ENCODE results near the gene VRK3. TPM values are rescaled to one million over a fixed set of nuclear protein-coding genes. Genes with fewer than 3 reads are reported as not detected.

Gene VRK3
- total RNA-seq, 3 donors from 2014 or later = 24.2 to 42.0 (median 40.3) TPM

DNA sequence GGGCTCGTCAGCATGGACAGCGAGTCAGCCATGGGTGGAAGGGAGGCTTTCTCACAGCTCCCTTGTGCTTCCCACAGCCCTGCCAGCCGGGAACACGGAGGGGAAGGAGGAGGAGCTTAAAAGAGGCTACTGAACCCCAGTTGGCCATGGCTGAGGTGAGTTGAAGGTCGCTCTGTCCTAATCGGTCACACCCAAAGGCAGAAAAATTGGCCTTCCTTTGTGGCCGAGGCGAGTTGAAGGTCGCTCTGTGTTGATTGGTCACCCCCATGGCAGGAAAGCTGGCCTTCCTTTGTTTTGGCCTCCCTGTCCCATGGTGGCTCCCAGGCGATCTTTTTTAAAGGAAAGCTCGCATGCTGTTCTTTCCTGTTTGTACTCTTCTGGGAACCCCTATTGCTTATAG, 5.8 kb upstream of the VRK3 start:
- no peak for DNase-seq (ENCODE audit: low spot score in 2 of 2)
- peaks cover 5% of the 10 kb centered on the region for H3K36me3 ChIP-seq
- no peak overlapping the region for H3K4me3 ChIP-seq
- H3K27ac ChIP-seq = no peak overlapping the region
- TF ChIP-seq POLR2A (IDR thresholded peaks at IDR 0.05) = no peak
- no peak for TF ChIP-seq POLR2AphosphoS5 (IDR thresholded peaks at IDR 0.05)
- TF ChIP-seq, protein P1, sequence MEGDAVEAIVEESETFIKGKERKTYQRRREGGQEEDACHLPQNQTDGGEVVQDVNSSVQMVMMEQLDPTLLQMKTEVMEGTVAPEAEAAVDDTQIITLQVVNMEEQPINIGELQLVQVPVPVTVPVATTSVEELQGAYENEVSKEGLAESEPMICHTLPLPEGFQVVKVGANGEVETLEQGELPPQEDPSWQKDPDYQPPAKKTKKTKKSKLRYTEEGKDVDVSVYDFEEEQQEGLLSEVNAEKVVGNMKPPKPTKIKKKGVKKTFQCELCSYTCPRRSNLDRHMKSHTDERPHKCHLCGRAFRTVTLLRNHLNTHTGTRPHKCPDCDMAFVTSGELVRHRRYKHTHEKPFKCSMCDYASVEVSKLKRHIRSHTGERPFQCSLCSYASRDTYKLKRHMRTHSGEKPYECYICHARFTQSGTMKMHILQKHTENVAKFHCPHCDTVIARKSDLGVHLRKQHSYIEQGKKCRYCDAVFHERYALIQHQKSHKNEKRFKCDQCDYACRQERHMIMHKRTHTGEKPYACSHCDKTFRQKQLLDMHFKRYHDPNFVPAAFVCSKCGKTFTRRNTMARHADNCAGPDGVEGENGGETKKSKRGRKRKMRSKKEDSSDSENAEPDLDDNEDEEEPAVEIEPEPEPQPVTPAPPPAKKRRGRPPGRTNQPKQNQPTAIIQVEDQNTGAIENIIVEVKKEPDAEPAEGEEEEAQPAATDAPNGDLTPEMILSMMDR (IDR thresholded peaks at IDR 0.05) = no peak
- H3K4me1 ChIP-seq = no peaks in the 10 kb centered on the region
- intact Hi-C loops (cut with DNase I; ENCODE audit: low total_unique reads) = no loop called here
- no peaks in the 10 kb centered on the region for H3K27me3 ChIP-seq
- H3K9me3 ChIP-seq = no peaks in the 10 kb centered on the region

DNA sequence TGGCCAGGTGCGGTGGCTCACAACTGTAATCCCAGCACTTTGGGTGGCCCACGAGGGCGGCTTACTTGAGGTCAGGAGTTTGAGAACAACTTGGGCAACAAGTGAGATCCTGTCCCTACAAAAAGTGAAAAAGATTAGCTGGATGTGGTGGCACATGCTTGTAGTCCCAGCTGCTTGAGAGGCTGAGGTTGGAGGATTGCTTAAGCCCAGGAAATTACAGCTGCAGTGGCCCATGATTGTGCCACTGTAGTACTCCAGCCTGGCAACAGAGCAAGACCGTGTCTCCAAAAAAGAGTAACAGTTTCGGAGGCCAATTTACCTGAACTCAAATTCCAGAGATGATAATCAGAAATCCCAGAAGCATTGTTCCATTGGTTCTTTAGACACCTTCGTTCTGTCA, 5.1 kb upstream of the VRK3 start:
- Histone ChIP-seq H3K27ac (no peak overlapping the region), H3K9me3 (no peaks in the 10 kb centered on the region), H3K27me3 (no peaks in the 10 kb centered on the region), H3K36me3 (peaks cover 5% of the 10 kb centered on the region), H3K4me3 (no peak overlapping the region), H3K4me1 (no peaks in the 10 kb centered on the region)
- TF ChIP-seq POLR2A (IDR thresholded peaks at IDR 0.05) (no peak), POLR2AphosphoS5 (IDR thresholded peaks at IDR 0.05) (no peak)
- TF ChIP-seq, protein P1 (IDR thresholded peaks at IDR 0.05) = no peak
- no peak for DNase-seq (ENCODE audit: low spot score in 2 of 2)
- intact Hi-C loops (cut with DNase I; ENCODE audit: low total_unique reads) = no loop called here

DNA sequence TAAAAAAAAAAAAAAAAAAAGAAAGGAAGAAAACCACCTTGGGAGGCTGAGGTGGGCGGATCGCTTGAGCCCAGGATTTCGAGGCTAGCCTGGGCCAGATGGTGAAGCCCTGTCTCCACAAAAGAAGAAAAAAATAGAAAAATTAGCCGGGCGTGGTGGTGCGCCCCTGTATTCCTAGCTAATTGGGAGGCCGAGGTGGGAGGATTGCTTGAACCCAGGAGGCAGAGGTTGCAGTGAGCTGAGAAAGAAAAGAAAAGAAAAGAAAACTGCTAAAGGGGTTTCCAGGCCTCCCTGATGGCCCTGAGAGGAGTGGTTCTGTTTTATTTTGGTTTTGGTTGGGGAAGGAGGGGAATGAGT, 1.4 kb upstream of the VRK3 start:
- Histone ChIP-seq H3K27me3 (no peaks in the 10 kb centered on the region), H3K4me3 (peak overlapping the region; percentile 79 to 97 (median 79)), H3K27ac (no peak overlapping the region), H3K9me3 (no peaks in the 10 kb centered on the region), H3K36me3 (no peaks in the 10 kb centered on the region), H3K4me1 (peaks cover 0 to 4% of the 10 kb centered on the region in 2 donors)
- TF ChIP-seq POLR2AphosphoS5 (IDR thresholded peaks at IDR 0.05) (no peak), POLR2A (IDR thresholded peaks at IDR 0.05) (no peak)
- TF ChIP-seq, protein P1 (IDR thresholded peaks at IDR 0.05) = no peak
- intact Hi-C loops (cut with DNase I; ENCODE audit: low total_unique reads) = no loop called here
- DNase-seq (ENCODE audit: low spot score in 2 of 2) = no peak

DNA sequence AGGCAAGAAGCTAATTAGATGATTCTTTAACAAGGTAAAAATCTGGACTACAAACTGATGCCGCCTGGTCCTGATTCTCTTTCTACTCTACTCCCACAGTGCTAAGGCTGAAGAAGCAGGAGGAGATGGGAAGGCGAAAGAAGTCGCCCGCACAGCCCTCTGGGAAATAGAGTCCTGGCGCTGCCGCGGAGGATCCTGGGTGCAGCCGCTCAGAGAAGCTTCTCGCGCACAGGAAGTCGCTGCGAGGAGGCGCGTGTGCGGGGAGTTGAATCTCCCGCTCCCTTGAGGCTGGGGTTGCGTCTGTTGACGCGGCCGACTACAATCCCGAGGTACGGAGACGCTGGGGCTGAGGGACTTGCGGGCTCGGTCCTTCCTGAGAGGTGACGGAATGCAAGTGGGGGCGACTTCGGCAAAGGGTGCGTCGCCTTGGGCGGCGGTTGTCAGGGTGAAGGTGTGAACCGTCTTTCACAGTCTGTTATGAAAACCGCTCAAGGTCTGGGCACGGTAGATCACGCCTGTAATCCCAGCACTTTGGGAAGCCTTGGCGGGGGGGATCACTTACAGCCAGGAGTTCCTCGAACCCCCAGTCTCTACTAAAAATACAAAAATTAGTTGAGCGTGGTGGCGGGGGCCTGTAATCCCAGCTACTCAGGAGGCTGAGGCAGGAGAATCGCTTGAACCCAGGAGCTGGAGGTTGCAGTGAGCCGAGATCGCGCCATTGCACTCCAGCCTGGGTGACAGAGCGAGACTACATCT, 800 bp upstream of the VRK3 start, which contains the start of gene ZNF473:
Gene ZNF473, plus strand, starts transcription at position 212 of the 756 bp plus-strand sequence. CDS start 5,078 bp downstream, outside the sequence.
- Histone ChIP-seq H3K9me3 (no peaks in the 10 kb centered on the region), H3K4me1 (peaks cover 0 to 4% of the 10 kb centered on the region in 2 donors), H3K27ac (peak within 1 kb of the TSS; percentile 89 to 96), H3K36me3 (no peaks in the 10 kb centered on the region), H3K27me3 (no peaks in the 10 kb centered on the region), H3K4me3 (peak within 1 kb of the TSS; percentile 79 to 97 (median 79))
- intact Hi-C loops (cut with DNase I; ENCODE audit: low total_unique reads) = no loop called here
- TF ChIP-seq POLR2AphosphoS5 (IDR thresholded peaks at IDR 0.05) = peak; percentile 72 to 83 (median 75)
- TF ChIP-seq POLR2A (IDR thresholded peaks at IDR 0.05) = no peak
- TF ChIP-seq, protein P1 (IDR thresholded peaks at IDR 0.05) = no peak
- DNase-seq (ENCODE audit: low spot score in 2 of 2) = peak; percentile 93 to 94

DNA sequence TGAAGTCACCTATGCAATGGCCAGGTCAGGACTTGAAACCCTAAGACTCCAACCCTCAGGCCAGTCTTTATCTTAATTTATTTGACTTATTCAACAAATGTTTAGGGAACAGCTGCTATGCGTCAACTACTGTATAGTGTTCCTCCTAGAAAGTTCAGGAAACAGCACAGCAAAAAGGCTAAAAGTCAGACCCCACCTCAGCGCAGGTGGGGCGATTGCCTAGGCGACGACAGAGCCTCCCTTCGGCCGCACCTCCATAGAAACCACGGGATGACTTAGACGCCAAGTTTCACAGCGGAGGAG, 502 bp downstream of the VRK3 start:
- H3K36me3 ChIP-seq = no peaks in the 10 kb centered on the region
- H3K27ac ChIP-seq = peak overlapping the region; percentile 89 to 96
- H3K9me3 ChIP-seq = no peaks in the 10 kb centered on the region
- peaks cover 0 to 4% of the 10 kb centered on the region in 2 donors for H3K4me1 ChIP-seq
- H3K27me3 ChIP-seq = no peaks in the 10 kb centered on the region
- DNase-seq (ENCODE audit: low spot score in 2 of 2) = no peak
- H3K4me3 ChIP-seq = peak overlapping the region; percentile 79 to 97 (median 79)
- intact Hi-C loops (cut with DNase I; ENCODE audit: low total_unique reads) = no loop called here
- TF ChIP-seq POLR2AphosphoS5 (IDR thresholded peaks at IDR 0.05) = no peak
- TF ChIP-seq, protein P1 (IDR thresholded peaks at IDR 0.05) = peak in 1 of 3 donors; percentile 5
